Ureter (tissue), 1 donor: ENCODE results near the gene RHOV. TPM values are rescaled to one million over a fixed set of nuclear protein-coding genes. Genes with fewer than 3 reads are reported as not detected.
A peak's percentile ranks its signal among the peaks of the same experiment; 100 is the strongest.

Experiments used
- DNase-seq: peaks from one replicate; pipeline ENCODE4 v3.0.0-alpha.2; 2020; ENCODE audit warnings: low spot score
- total RNA-seq: library from RNA; stranded (reverse); gene quantifications from one replicate; pipeline ENCODE4 v1.2.4, GENCODE V29; 2023
- donor health status: DM: yes; HTN: yes; CAD: no.

The RHOV gene
- total RNA-seq, 1 donor from 2014 or later: 31.4 TPM

DNA sequence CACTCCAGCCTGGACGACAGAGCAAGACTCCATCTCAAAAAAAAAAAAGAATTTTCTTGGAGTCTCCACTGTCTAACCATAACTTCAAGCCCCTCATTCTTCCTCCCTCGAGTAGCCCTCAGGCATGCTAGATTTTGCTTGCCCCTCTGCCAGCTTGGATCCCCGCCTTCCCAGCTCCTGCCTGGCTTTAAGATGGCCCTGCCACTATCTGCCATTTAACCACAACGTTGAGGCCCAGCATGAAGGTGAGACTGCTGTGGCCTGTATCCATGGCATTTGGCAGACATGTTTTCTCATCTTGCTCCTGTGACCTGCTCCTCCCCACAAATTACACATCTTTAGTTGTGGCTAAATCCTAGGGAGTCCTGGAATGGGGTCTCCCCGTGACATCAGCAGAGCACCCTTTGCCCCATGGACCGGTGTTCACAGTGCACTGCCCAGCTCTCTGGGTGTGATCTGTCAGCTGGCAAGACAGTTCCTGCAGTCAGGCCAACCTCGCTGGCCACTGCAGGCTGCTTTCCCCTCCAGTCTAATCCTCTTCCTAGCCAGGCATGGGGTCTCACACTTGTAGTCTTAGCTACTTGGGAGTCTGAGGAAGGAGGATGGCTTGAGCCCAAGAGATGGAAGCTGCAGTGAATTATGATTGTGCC lies 30.6 kb upstream of the RHOV start:
- no peak for DNase-seq

DNA sequence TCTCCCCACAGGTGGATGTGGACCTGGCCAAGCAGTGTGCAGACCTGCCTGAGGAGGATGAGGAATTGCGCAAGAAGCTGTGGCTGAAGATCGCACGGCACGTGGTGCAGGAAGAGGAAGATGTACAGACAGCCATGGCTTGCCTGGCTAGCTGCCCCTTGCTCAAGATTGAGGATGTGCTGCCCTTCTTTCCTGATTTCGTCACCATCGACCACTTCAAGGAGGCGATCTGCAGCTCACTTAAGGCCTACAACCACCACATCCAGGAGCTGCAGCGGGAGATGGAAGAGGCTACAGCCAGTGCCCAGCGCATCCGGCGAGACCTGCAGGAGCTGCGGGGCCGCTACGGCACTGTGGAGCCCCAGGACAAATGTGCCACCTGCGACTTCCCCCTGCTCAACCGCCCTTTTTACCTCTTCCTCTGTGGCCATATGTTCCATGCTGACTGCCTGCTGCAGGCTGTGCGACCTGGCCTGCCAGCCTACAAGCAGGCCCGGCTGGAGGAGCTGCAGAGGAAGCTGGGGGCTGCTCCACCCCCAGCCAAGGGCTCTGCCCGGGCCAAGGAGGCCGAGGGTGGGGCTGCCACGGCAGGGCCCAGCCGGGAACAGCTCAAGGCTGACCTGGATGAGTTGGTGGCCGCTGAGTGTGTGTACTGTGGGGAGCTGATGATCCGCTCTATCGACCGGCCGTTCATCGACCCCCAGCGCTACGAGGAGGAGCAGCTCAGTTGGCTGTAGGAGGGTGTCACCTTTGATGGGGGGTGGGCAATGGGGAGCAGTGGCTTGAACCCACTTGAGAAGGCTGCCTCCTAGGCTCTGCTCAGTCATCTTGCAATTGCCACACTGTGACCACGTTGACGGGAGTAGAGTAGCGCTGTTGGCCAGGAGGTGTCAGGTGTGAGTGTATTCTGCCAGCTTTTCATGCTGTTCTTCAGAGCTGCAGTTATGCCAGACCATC lies 28.8 kb upstream of the RHOV start:
- no peak for DNase-seq

DNA sequence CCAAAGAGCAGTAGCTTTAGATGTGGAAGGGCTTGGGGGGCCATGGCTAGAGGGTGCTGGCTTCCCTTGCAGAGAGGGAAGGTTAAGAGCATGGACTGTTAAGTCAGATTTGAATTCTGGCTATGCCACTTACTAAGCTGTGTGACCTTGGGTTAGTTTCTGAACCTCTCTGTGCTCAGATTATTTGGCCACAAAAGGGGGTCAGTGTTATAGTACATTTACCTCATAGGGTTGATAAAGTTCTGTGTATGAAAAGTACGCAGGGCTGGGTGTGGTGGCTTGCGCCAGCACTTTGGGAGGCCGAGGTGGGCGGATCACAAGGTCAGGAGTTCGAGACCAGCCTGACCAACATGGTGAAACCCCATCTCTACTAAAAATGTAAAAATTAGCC lies 27.0 kb upstream of the RHOV start:
- no peak for DNase-seq

DNA sequence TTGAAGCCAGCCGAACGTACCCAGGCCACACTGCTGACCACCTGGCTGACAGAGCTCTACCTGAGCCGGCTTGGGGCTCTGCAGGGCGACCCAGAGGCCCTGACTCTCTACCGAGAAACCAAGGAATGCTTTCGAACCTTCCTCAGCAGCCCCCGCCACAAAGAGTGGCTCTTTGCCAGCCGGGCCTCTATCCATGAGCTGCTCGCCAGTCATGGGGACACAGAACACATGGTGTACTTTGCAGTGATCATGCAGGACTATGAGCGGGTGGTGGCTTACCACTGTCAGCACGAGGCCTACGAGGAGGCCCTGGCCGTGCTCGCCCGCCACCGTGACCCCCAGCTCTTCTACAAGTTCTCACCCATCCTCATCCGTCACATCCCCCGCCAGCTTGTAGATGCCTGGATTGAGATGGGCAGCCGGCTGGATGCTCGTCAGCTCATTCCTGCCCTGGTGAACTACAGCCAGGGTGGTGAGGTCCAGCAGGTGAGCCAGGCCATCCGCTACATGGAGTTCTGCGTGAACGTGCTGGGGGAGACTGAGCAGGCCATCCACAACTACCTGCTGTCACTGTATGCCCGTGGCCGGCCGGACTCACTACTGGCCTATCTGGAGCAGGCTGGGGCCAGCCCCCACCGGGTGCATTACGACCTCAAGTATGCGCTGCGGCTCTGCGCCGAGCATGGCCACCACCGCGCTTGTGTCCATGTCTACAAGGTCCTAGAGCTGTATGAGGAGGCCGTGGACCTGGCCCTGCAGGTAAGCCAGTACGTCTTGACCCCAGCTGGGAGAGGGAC lies 26.4 kb upstream of the RHOV start:
- no peak for DNase-seq

- DNase-seq: no peak
These were observed 25.6 kb upstream of the RHOV start for GRCh38 chr15:40899536-40900207.

GRCh38 chr15:40894681-40895448 lies 20.8 kb upstream of the RHOV start:
- no peak for DNase-seq

DNA sequence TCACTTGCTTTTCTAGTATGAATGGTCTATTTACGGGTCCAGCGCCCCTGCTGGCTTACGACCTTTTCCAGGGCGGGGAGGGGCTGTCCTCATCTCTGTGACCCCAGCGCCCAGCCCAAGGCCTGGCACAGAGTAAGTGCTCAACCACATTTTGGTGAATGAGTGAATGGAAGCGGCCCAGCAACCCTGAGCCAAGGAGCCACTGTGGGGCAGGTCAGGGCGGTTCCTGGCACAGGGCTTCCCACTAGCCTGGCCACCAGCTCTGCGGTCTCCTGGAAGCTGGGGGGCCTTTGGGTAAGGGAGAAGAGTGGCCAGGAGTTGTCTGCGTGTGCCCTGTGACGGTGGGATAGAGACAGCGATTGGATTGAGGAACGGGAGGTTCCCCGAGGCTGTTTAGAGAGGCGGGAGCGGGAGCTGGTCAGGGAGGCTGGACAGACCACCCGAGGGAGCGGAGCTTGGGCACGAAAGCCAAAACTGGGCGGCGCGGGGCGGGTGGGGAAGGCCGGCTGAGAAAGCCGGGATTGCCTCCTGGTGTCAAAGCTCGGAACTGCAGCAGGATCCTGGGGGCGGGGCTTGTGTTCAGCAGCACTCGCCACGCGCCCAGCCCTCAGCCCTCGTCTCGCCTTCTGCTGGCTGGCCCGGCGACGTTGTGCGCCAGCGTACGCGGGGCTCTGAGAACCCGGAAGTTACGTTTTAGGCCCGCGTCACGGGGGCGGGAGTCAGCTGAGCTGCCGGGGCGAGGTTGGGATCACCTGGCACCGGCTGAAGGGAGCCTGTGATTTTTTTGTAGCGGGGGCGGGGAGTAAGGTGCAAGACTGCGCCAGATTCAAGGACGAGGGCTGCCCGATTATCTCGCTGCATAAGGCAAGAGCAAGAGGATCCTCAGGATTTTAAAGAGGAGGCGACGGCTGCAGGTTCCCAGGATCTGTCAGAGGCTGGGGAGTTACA lies 20.0 kb upstream of the RHOV start, which contains the start of gene VPS18:
Gene VPS18, plus strand, starts transcription at position 718 of the 948 bp plus-strand sequence. CDS start 319 bp downstream, outside the sequence.
- DNase-seq: peak; percentile 99

DNA sequence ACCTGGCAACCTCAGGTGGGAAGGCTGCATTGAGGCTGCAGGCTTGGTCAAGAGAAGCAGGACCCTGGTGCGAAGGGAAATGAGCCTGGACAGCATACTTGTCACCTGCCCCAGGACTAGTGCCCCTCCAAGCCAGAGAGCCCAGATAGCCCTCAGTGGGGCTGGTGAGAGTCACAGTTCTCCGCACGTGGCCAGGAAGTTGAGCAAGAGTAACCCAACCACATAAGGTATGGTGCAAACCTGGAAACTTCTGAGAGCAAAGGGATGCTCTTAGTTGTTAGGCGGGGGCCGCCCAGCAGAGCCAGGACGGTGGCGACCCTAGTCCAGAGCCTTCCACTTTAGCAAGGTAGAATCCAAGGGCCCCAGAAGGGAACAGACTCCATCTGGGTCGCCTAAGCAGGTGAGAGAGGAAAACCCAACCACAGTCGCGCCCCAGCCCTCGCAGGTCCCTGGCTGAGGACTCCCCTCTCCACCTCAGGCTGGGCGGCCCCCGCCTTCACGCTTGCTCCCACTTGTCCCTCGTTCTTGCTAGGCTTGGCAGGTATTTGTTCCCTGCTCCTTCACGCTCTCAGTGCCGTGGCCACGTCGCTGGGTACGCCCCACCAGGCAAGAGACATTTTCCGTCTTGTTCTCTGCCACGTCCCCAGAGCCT lies 19.1 kb upstream of the RHOV start:
- DNase-seq: no peak

DNA sequence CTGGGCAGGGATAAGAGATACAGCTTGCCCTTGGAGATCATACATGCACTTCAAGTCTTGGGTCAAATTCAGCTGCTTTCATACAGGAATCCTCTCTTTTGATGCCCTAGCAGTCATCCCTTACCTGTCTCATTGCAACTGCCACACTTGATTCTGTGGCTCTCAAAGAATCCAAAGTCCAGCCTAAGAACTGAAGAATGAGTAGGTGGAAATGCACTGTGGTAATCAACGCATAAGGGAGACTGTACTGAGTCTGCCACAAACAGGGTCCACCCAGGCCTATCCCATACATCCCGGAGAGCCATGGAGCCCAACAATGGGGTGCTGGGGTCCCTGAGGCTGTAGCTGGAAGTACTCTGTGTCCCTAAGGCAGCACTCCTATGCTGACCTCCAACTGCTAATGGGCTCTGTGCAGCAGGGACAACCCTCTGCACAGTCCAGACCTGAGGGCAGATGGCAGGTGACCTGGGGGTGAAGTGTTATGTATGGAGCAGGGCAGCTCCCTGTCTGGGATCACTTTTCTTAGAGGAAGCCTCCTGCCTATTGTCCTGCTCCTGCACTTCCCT lies 18.5 kb upstream of the RHOV start:
- no peak for DNase-seq

- DNase-seq: no peak
These were observed 17.9 kb upstream of the RHOV start for GRCh38 chr15:40891810-40892446.

GRCh38 chr15:40891138-40891537 lies 17.1 kb upstream of the RHOV start:
- DNase-seq: no peak

DNA sequence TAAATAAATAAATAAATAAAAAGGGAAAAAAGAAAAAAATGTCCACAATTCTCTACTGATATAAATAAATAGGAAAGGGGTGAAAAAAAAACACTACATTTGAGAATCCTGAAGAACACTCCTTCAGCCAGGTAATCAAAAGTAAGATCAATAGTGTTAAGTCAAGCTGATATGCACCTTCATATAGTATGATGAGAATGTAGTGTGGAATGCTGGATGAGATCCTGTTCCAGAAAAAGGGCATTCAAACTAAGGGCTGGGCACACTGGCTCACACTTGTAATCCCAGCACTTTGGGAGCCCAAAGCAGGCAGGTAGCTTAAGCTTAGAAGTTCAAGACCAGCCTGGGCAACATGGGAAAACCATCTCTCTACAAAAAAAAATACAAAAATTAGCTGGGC lies 15.1 kb upstream of the RHOV start:
- no peak for DNase-seq

DNA sequence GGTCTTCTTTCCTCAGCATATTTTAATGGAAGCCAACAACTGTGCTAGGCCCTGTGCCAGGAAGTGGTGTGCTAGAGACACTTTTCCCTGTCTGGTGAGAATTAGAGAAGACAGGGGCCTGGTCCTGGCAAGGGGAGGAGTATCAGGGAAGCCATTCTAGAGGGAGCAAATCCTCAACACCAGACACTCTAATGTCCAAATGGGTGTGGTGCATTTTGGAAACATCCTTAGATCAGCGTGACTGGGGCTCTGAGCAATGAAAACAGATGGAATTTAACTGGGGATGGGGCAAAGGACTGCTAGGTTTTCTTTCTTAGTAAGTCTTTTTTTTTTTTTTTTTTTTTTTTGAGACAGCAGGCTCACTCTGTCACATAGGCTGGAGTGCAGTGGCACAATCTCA lies 12.6 kb upstream of the RHOV start:
- no peak for DNase-seq

- DNase-seq: no peak
These were observed 7.3 kb upstream of the RHOV start for GRCh38 chr15:40881351-40881750.

GRCh38 chr15:40879609-40880008 lies 5.6 kb upstream of the RHOV start:
- no peak for DNase-seq

DNA sequence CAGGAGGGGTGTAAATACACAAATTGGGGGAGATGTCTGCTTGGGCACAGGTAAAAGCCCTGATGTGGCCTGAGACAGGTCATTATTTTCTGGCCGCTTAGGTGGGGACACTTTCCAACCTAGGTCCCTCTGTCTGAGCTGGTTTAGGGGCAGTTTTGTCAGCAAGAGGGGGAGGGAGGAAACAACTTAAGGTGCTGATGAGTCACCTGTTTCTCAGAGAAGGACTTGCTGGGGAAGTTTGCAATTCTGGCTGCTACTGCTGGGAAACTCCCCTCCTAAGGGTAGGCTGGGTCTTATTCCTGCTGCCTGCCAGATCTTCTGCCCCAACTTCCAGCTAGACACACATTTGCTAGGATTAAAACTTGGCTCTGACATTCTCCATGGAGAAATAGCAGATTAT lies 4.8 kb upstream of the RHOV start:
- DNase-seq: no peak

DNA sequence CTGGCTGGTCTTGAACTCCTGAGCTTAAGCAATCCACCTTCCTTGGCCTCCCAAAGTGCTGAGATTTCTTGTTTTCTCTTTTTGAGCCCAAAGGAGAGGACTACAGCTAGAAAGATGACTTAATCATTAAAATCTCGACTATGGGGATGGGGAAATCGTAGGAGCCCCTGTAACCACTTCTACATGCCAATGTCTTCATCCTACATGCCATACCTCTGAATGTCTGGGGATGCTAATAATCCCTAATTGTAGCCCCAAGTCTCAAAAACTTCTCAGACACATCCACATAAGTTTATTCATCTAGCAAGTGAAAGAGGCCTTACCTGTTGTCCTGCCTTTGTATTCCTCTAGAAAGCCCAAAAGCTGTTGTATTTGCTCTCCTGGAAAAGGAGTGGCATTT lies 3.7 kb upstream of the RHOV start:
- no peak for DNase-seq

- DNase-seq: no peak
These were observed 2.1 kb upstream of the RHOV start for GRCh38 chr15:40875991-40876730.
